Muscle of leg (tissue), 11 donors: ENCODE data around the gene NQO1. TPM values are rescaled to one million over a fixed set of nuclear protein-coding genes. Genes with fewer than 3 reads are reported as not detected.

Experiments
- DNase-seq: peaks from one replicate; pipeline ENCODE4 v3.0.0; 2013
- H3K27ac ChIP-seq: one replicate; pipeline ENCODE4 v1.5.1; 2013; ENCODE audit warnings: mild to moderate bottlenecking, low read length, control low read depth
- H3K27me3 ChIP-seq: one replicate; pipeline ENCODE4 v1.6.1; 2013; ENCODE audit warnings: low read length; ENCODE audit not compliant: control insufficient read depth, insufficient read depth
- H3K36me3 ChIP-seq: one replicate; pipeline ENCODE4 v1.6.1; 2013; ENCODE audit warnings: low read length; ENCODE audit not compliant: control insufficient read depth, insufficient read depth
- H3K4me1 ChIP-seq: one replicate; pipeline ENCODE4 v1.6.1; 2013; ENCODE audit warnings: low read length; ENCODE audit not compliant: control insufficient read depth, insufficient read depth
- H3K4me3 ChIP-seq: one replicate; pipeline ENCODE4 v1.5.1; 2013; ENCODE audit warnings: low read length, control low read depth
- H3K9me3 ChIP-seq: replicated peaks from 2 replicates; pipeline ENCODE4 v1.6.1; 2013; ENCODE audit warnings: low read depth, low read length; ENCODE audit not compliant: control insufficient read depth
- WGBS: methylation state at CpG from one replicate; pipeline ENCODE4 v1.1.5; 2013; ENCODE audit warnings: missing lambda C conversion rate; ENCODE audit not compliant: insufficient coverage; 5-methylcytosine and 5-hydroxymethylcytosine counted together
- polyA plus RNA-seq, 8 donors: library from polyadenylated mRNA; unstranded; fragments of 120-200 nt; gene quantifications; one replicate each; pipeline versions ENCODE4 v1.2.1 to v1.2.3, GENCODE V29; 2013; ENCODE audit warnings: inconsistent platforms in 1 of 8, low replicate concordance in 1 of 8; ENCODE audit not compliant: insufficient read length in 8 of 8, insufficient read depth in 1 of 8
- total RNA-seq: library from RNA; stranded (reverse); fragments of 120-200 nt; gene quantifications from one replicate; pipeline ENCODE4 v1.2.4, GENCODE V29; 2013

Gene NQO1
- total and polyA plus RNA-seq, 9 donors: 7.0 to 13.2 (median 9.1) TPM

DNA sequence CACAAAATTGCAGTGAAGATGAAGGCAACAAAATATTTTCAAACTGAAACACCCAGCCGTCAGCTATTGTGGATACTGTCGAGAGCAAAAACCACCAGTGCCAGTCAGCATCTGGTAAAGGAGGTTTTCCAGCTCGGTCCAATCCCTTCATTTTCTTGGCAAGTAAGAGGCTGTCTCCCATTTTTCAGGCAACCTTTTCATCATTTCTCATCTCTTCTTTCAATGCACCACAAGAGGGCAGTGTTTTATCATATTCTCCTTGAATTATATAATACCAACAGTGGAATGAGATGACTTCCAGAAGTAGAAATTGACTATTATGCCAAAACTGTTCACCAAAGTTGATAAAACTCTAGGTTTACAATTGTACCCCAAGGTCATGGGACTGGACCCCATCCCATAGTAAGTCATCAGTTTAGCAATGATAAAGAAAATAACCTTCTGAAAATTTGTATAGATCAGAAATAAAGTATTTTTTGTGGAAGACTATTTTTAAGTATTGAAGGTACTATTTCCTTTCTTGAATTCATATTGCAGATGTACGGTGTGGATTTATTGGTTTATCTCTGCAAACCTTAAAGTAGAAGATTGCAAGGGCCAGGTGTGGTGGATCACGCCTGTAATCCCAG lies 16.8 kb downstream of the NQO1 start:
- no peak overlapping the region for H3K4me3 ChIP-seq
- H3K36me3 ChIP-seq: peaks cover 16% of the 10 kb centered on the region
- H3K4me1 ChIP-seq: no peaks in the 10 kb centered on the region
- peak; percentile 89 for DNase-seq
- no CpG with 5 or more reads among the region's 5 CpGs for WGBS
- no peaks in the 10 kb centered on the region for H3K27me3 ChIP-seq
- H3K9me3 ChIP-seq: no peaks in the 10 kb centered on the region
- H3K27ac ChIP-seq: no peak overlapping the region

DNA sequence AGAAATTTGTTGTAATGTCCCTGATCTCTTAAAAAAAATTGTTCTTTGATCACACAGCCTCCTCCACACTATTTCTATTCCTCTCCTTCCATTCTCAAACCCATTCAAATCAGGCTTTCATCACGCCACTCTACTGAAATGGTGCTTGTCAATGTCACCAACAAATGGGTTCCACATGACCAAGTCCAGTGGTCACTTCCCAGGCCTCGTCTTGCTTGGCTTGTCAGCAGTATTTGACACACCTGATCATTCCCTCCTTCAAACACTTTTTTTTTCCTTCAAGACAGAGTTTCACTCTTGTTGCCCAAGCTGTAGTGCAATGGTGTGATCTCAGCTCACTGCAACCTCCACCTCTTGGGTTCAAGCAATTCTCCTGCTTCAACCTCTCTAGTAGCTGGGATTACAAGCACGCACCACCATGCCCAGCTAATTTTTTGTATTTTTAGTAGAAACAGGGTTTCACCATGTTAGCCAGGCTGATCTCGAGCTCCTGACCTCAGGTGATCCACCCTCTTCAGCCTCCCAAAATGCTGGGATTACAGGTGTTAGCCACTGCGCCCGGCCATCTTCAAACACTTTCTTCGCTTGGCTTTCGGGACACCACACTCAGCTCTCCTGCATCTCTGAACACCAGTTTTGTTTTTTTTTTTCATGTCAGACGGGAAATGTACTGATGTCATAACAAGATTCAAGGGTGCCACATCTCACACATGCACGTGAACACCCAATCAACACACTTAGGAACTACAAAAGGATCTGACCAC lies 18.3 kb downstream of the NQO1 start:
- 81% methylated on average over 8 of the region's 10 CpGs for whole genome bisulfite sequencing
- Histone ChIP-seq H3K27me3 (no peaks in the 10 kb centered on the region), H3K9me3 (no peaks in the 10 kb centered on the region), H3K4me1 (no peaks in the 10 kb centered on the region), H3K36me3 (peaks cover 13% of the 10 kb centered on the region), H3K27ac (no peak overlapping the region), H3K4me3 (no peak overlapping the region)
- no peak for DNase-seq

DNA sequence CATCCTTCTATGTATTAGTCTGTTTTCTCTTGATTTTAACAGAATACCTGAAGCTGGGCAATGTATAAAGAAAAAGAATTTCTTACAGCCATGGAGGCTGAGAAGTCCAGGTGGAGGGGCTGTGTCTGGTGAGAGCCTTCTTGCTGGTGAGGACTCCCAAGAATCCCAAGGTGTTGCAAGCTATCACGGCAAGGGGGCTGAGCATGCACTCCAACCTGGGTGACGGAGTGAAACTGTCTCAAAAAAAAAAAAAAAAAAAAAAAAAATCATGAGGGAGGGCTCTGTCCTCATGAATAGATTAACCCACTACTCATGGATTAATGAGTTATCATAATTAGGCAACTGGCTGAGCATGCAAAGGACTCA lies 19.4 kb downstream of the NQO1 start:
- peaks cover 9% of the 10 kb centered on the region for H3K36me3 ChIP-seq
- WGBS: no CpG with 5 or more reads among the region's 2 CpGs
- H3K27ac ChIP-seq: no peak overlapping the region
- H3K27me3 ChIP-seq: no peaks in the 10 kb centered on the region
- H3K9me3 ChIP-seq: no peaks in the 10 kb centered on the region
- H3K4me1 ChIP-seq: no peaks in the 10 kb centered on the region
- H3K4me3 ChIP-seq: no peak overlapping the region
- DNase-seq: no peak

DNA sequence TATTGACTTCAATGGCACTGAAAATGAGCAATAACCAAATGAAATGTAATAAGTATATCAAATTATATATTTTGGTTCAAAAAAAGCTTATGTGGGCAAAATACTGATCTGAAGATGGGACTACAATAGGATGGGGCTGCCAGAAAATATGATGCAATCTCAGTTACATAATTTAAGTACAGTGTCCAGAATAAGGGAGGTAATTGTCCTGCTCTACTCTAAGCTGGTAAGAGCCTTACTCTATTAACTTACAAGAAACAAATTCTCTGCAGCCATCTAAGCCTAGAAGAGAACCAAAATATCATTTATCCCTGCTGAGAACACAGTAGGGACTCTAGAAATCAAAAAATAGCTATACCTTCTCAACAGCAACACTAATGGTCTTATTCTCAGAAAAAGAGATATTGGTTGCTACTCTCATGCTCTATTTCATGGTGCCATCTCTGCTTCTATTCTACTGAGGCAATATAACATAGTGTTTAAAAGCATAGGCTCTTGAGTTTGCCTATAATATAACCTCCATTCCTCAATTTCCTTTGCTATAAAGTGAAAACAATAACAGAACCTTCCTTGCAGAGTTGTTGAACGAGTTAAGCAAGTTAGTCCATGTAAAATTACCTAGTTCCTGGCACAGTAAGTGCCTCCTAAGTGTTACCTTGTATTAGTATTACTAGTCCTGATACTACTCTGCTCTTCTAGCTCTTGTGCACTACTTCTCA lies 19.9 kb downstream of the NQO1 start:
- Histone ChIP-seq H3K9me3 (no peaks in the 10 kb centered on the region), H3K27me3 (no peaks in the 10 kb centered on the region), H3K4me1 (no peaks in the 10 kb centered on the region), H3K27ac (no peak overlapping the region), H3K36me3 (peaks cover 9% of the 10 kb centered on the region), H3K4me3 (no peak overlapping the region)
- WGBS: no CpG with 5 or more reads among the region's 1 CpG
- DNase-seq: peak; percentile 62

DNA sequence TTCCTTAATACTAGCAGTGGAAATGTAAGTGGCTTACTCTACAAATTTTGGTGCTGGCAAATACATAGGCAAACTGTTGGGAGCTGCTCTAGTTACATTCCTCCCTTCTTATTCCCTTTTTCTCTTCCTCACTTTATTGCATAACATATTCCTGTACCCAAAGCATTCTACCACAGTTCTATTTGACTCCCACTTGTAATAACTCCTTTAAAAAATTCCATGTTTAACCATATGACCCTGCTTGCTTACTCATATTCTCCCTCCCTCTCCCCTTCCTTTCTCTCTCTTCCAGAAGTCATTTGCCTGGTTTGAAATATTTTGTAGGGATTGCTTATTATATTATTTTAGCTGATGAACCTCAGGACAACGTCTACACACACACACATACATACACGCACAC lies 22.7 kb downstream of the NQO1 start:
- DNase-seq: no peak
- no peaks in the 10 kb centered on the region for H3K4me1 ChIP-seq
- WGBS: no CpG with 5 or more reads among the region's 2 CpGs
- no peak overlapping the region for H3K27ac ChIP-seq
- H3K9me3 ChIP-seq: no peaks in the 10 kb centered on the region
- no peak overlapping the region for H3K4me3 ChIP-seq
- H3K36me3 ChIP-seq: peaks cover 5% of the 10 kb centered on the region
- no peaks in the 10 kb centered on the region for H3K27me3 ChIP-seq

DNA sequence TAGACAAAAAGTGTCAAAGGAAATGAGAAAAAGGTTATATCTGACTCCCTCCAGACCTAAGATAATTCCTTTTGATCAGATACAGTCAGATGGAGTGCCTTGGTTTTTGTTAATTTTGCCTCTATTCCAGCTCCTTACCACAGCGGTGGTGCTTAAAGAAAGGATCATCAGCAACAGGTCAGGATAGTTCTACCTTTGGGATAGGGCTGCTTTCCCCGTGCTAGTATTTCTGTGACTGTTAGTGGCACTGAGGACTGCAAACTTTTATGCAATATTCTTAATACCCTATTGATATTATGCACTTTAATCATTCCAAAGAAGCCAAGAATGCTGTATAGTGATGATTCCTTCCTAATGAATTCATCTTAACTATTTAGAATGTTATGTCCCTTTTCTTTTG lies 24.5 kb downstream of the NQO1 start:
- no peak overlapping the region for H3K4me3 ChIP-seq
- H3K27me3 ChIP-seq: no peaks in the 10 kb centered on the region
- no peak overlapping the region for H3K27ac ChIP-seq
- no peaks in the 10 kb centered on the region for H3K9me3 ChIP-seq
- WGBS: 100% methylated on average over 1 of the region's 2 CpGs
- no peak for DNase-seq
- H3K4me1 ChIP-seq: no peaks in the 10 kb centered on the region
- peaks cover 8% of the 10 kb centered on the region for H3K36me3 ChIP-seq

DNA sequence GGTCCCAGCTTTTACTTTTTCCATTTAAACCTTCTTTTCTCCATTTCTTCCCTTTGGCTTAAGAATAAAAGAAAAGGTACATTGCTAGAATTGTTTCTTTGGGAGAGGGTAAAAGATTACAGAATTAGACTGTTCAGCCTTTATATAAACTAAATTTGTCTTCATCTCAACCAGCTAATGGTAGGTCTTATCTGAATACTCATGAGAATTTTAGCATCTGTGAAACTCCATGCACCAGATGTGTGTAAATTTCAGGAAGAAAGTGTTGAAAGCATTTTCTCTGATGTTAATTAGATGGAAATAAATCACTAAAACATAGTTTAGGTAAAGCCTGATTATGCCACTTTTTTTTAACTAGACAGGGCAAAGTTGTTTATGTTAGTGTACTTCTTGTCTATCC lies 24.9 kb downstream of the NQO1 start:
- Histone ChIP-seq H3K4me1 (no peaks in the 10 kb centered on the region), H3K27me3 (no peaks in the 10 kb centered on the region), H3K4me3 (no peak overlapping the region), H3K27ac (no peak overlapping the region), H3K9me3 (no peaks in the 10 kb centered on the region), H3K36me3 (peaks cover 7% of the 10 kb centered on the region)
- no peak for DNase-seq

DNA sequence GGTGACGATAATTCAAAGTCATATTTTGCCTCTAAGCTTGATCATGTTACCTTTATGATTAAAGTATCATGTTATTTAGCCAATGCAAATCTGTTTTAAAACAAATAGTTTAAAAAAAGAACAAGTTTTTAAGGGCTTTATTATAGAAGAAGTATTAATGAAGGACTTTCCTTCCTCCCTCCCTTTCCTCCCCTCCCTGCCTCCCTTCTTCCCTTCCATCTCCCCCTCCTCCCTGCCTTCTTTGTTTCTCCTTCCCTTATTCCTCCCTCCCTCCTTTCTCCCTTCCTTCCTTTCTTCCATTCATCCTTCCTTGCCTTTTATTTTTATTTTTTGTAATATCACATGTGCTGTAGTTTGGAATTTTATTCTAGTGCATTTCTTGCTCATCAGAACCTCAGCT lies 26.4 kb downstream of the NQO1 start:
- Histone ChIP-seq H3K4me1 (no peaks in the 10 kb centered on the region), H3K27ac (no peak overlapping the region), H3K36me3 (peaks cover 10% of the 10 kb centered on the region), H3K4me3 (no peak overlapping the region), H3K9me3 (no peaks in the 10 kb centered on the region), H3K27me3 (no peaks in the 10 kb centered on the region)
- no CpG with 5 or more reads among the region's 1 CpG for WGBS
- no peak for DNase-seq

DNA sequence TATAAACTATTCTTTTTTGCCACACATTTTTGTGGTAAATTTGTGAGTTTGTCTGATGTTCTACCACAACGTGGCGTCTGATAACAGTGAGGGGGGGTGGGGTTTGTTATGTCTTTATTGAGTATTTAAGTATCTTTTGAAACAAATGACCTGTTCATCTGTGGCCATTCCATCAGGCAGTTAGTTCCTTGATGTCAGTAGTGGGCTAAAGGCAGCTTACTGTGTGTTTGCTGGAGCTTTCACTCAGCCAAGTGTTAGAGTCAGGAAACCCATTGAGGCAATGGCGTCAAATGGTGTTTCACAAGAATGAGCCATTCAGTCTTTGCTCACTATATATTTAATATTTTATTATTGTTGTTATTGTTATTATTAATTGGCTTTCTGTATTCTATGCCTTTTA lies 28.0 kb downstream of the NQO1 start:
- H3K36me3 ChIP-seq: peaks cover 20% of the 10 kb centered on the region
- H3K4me1 ChIP-seq: no peaks in the 10 kb centered on the region
- DNase-seq: no peak
- H3K27ac ChIP-seq: no peak overlapping the region
- 90% methylated on average over 2 of the region's 3 CpGs for WGBS
- no peak overlapping the region for H3K4me3 ChIP-seq
- H3K27me3 ChIP-seq: no peaks in the 10 kb centered on the region
- no peaks in the 10 kb centered on the region for H3K9me3 ChIP-seq

DNA sequence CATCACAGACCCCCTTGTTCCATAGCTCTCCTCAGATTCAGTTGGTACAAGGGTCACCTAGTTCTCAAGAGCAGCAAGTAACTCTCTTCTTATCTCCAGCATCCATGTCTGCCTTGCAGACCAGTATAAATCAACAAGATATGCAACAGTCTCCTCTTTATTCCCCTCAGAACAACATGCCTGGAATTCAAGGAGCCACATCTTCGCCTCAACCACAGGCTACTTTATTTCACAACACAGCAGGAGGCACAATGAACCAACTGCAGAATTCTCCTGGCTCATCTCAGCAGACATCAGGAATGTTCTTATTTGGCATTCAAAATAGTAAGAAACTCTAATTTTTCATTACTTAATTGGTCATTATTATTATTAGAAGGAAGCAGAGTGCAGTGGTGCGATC lies 32.4 kb downstream of the NQO1 start:
- peaks cover 38% of the 10 kb centered on the region for H3K36me3 ChIP-seq
- H3K27me3 ChIP-seq: no peaks in the 10 kb centered on the region
- H3K27ac ChIP-seq: no peak overlapping the region
- DNase-seq: no peak
- H3K4me3 ChIP-seq: no peak overlapping the region
- no peaks in the 10 kb centered on the region for H3K4me1 ChIP-seq
- WGBS: no CpG with 5 or more reads among the region's 2 CpGs
- no peaks in the 10 kb centered on the region for H3K9me3 ChIP-seq
